ENCODE measurements around the gene MMP23B.
A peak's percentile ranks its signal among the peaks of the same experiment; 100 is the strongest.

Gene MMP23B

GRCh38 chr1:1615256-1616044 is 16.5 kb upstream of the MMP23B start, which contains the start of gene MIB2:
Gene MIB2 (plus strand): TSS chr1:1615500. CDS start chr1:1623453, 7,953 bp downstream.
- peak within 1 kb of the TSS; percentile 81 to 99 for H3K4me3 ChIP-seq (ENCODE audit: low read depth in 1 of 2, low read length in 2 of 2)
- peaks cover 31% of the 10 kb centered on the region for H4K20me1 ChIP-seq (ENCODE audit: insufficient read depth, low read length)
- peaks cover 38% of the 10 kb centered on the region for H3K4me1 ChIP-seq (ENCODE audit: insufficient read depth, low read length)
- DNase-seq, result peak; percentile 98
- peak within 1 kb of the TSS; percentile 100 for H3K9ac ChIP-seq (ENCODE audit: low read depth, low read length)
- H3K4me2 ChIP-seq (ENCODE audit: insufficient read depth, low read length), result peak within 1 kb of the TSS; percentile 85
- ATAC-seq (ENCODE audit: insufficient read depth, low read depth), result peak; percentile 87
- no peak for TF ChIP-seq CTCF (IDR thresholded peaks at IDR 0.05; ENCODE audit: borderline replicate concordance, extremely low read depth, low read length, poor library complexity, severe bottlenecking)
- no peak for TF ChIP-seq EZH2 (IDR thresholded peaks at IDR 0.05; ENCODE audit: borderline replicate concordance, low read depth, low read length, severe bottlenecking)
- H3K9me3 ChIP-seq (ENCODE audit: insufficient read depth, low read length, severe bottlenecking), result no peaks in the 10 kb centered on the region
- peak within 1 kb of the TSS; percentile 99 for H2AFZ ChIP-seq (ENCODE audit: low read depth, low read length)
- H3K27me3 ChIP-seq (ENCODE audit: insufficient read depth, low read length, poor library complexity), result no peaks in the 10 kb centered on the region
- peaks cover 21% of the 10 kb centered on the region for H3K36me3 ChIP-seq (ENCODE audit: insufficient read depth, low read length)
- H3K79me2 ChIP-seq (ENCODE audit: insufficient read depth, low read length), result peaks cover 32% of the 10 kb centered on the region
- peak within 1 kb of the TSS; percentile 100 for H3K27ac ChIP-seq (ENCODE audit: low read length)

- Histone ChIP-seq H3K9me3 (ENCODE audit: insufficient read depth, low read length, severe bottlenecking) (no peaks in the 10 kb centered on the region), H3K4me1 (ENCODE audit: insufficient read depth, low read length) (peaks cover 38% of the 10 kb centered on the region), H3K27me3 (ENCODE audit: insufficient read depth, low read length, poor library complexity) (no peaks in the 10 kb centered on the region), H3K4me2 (ENCODE audit: insufficient read depth, low read length) (peak overlapping the region; percentile 85), H3K4me3 (ENCODE audit: low read depth in 1 of 2, low read length in 2 of 2) (peak overlapping the region; percentile 81 to 99; a peak in 3 of 4 replicates), H3K27ac (ENCODE audit: low read length) (peak overlapping the region; percentile 100), H4K20me1 (ENCODE audit: insufficient read depth, low read length) (peaks cover 31% of the 10 kb centered on the region), H3K9ac (ENCODE audit: low read depth, low read length) (peak overlapping the region; percentile 100), H3K79me2 (ENCODE audit: insufficient read depth, low read length) (peaks cover 32% of the 10 kb centered on the region), H2AFZ (ENCODE audit: low read depth, low read length) (peak overlapping the region; percentile 99), H3K36me3 (ENCODE audit: insufficient read depth, low read length) (peaks cover 21% of the 10 kb centered on the region)
- peak; percentile 29 for ATAC-seq (ENCODE audit: insufficient read depth, low read depth)
- DNase-seq, result peak; percentile 43
- no peak for TF ChIP-seq CTCF (IDR thresholded peaks at IDR 0.05; ENCODE audit: borderline replicate concordance, extremely low read depth, low read length, poor library complexity, severe bottlenecking)
- no peak for TF ChIP-seq EZH2 (IDR thresholded peaks at IDR 0.05; ENCODE audit: borderline replicate concordance, low read depth, low read length, severe bottlenecking)
These were observed 15.8 kb upstream of the MMP23B start for GRCh38 chr1:1616045-1616790.

GRCh38 chr1:1616838-1617237 is 15.1 kb upstream of the MMP23B start:
- Histone ChIP-seq H3K79me2 (ENCODE audit: insufficient read depth, low read length) (peaks cover 32% of the 10 kb centered on the region), H3K27me3 (ENCODE audit: insufficient read depth, low read length, poor library complexity) (no peaks in the 10 kb centered on the region), H3K9ac (ENCODE audit: low read depth, low read length) (peak overlapping the region; percentile 100), H2AFZ (ENCODE audit: low read depth, low read length) (no peak overlapping the region), H3K4me3 (ENCODE audit: low read depth in 1 of 2, low read length in 2 of 2) (peak overlapping the region; percentile 81 to 99; a peak in 3 of 4 replicates), H3K4me2 (ENCODE audit: insufficient read depth, low read length) (peak overlapping the region; percentile 85), H3K36me3 (ENCODE audit: insufficient read depth, low read length) (peaks cover 21% of the 10 kb centered on the region), H3K9me3 (ENCODE audit: insufficient read depth, low read length, severe bottlenecking) (no peaks in the 10 kb centered on the region), H4K20me1 (ENCODE audit: insufficient read depth, low read length) (peaks cover 31% of the 10 kb centered on the region), H3K4me1 (ENCODE audit: insufficient read depth, low read length) (peaks cover 38% of the 10 kb centered on the region), H3K27ac (ENCODE audit: low read length) (no peak overlapping the region)
- TF ChIP-seq EZH2 (IDR thresholded peaks at IDR 0.05; ENCODE audit: borderline replicate concordance, low read depth, low read length, severe bottlenecking), result no peak
- TF ChIP-seq CTCF (IDR thresholded peaks at IDR 0.05; ENCODE audit: borderline replicate concordance, extremely low read depth, low read length, poor library complexity, severe bottlenecking), result no peak
- DNase-seq (no peak), ATAC-seq (ENCODE audit: insufficient read depth, low read depth) (no peak)
